Natural killer cell (primary cell): ENCODE measurements around the gene PTMS. TPM values are rescaled to one million over a fixed set of nuclear protein-coding genes. Genes with fewer than 3 reads are reported as not detected.

ENCODE experiments used
- ATAC-seq, 3 donors: fragments of 150-1000 bp in 2 of 3; fragments of 200-7000 bp in 1 of 3; cut with Tn5 transposase; 1 replicate in 1 of 3; 2 replicates in 2 of 3; pipeline ENCODE4 v1.10.0; 2021; ENCODE audit warnings: mild to moderate bottlenecking in 2 of 3, moderate library complexity in 2 of 3
- DNase-seq, 2 donors: peaks; one replicate each; pipeline versions ENCODE4 v3.0.0 to v3.0.0-alpha.2; 2013 to 2021; ENCODE audit warnings: mixed read lengths in 1 of 2
- H3K27ac ChIP-seq: one replicate; pipeline ENCODE4 v1.5.1; 2013; ENCODE audit warnings: mild to moderate bottlenecking, low read length
- H3K27me3 ChIP-seq: one replicate; pipeline ENCODE4 v1.6.1; 2013; ENCODE audit warnings: low read length; ENCODE audit not compliant: control insufficient read depth, insufficient read depth
- H3K36me3 ChIP-seq: one replicate; pipeline ENCODE4 v1.6.1; 2013; ENCODE audit warnings: low read length; ENCODE audit not compliant: control insufficient read depth, insufficient read depth
- H3K4me1 ChIP-seq: one replicate; pipeline ENCODE4 v1.6.1; 2013; ENCODE audit warnings: low read length; ENCODE audit not compliant: control insufficient read depth, insufficient read depth
- H3K4me3 ChIP-seq: one replicate; pipeline ENCODE4 v1.5.1; 2013; ENCODE audit warnings: low read length
- H3K9me3 ChIP-seq: one replicate; pipeline ENCODE4 v1.6.1; 2013; ENCODE audit warnings: low read length; ENCODE audit not compliant: control insufficient read depth, insufficient read depth
- H3K27ac Mint-ChIP-seq, 2 donors: one replicate each; pipeline ENCODE4 v1.8.0; 2022; ENCODE audit warnings: mild to moderate bottlenecking in 2 of 2, mixed read lengths in 2 of 2, moderate library complexity in 1 of 2
- H3K27me3 Mint-ChIP-seq, 2 donors: one replicate each; pipeline ENCODE4 v1.8.0; 2022; ENCODE audit warnings: low read depth in 2 of 2, mixed read lengths in 2 of 2
- H3K36me3 Mint-ChIP-seq: one replicate; pipeline ENCODE4 v1.8.0; 2022; ENCODE audit warnings: mixed read lengths
- H3K4me1 Mint-ChIP-seq, 2 donors: one replicate each; pipeline ENCODE4 v1.8.0; 2022; ENCODE audit warnings: mixed read lengths in 2 of 2
- H3K4me3 Mint-ChIP-seq: one replicate; pipeline ENCODE4 v1.8.0; 2022; ENCODE audit warnings: mild to moderate bottlenecking, moderate library complexity, mixed read lengths
- H3K9me3 Mint-ChIP-seq, 2 donors: one replicate each; pipeline ENCODE4 v1.8.0; 2022; ENCODE audit warnings: mixed read lengths in 2 of 2
- CTCF ChIP-seq: fragments of 200-600 bp; IDR thresholded peaks from one replicate; pipeline ENCODE4 v1.8.0; 2022; ENCODE audit warnings: antibody characterized with exemption
- WGBS: methylation state at CpG from one replicate; pipeline ENCODE4 v1.1.7; 2013; ENCODE audit warnings: missing lambda C conversion rate; ENCODE audit not compliant: insufficient coverage; 5-methylcytosine and 5-hydroxymethylcytosine counted together
- intact Hi-C: fragments of 100-400 bp; cut with micrococcal nuclease; formaldehyde crosslinking; loops from one replicate; pipeline ENCODE4 v1.14.2; 2022
- total RNA-seq, 4 donors: library from RNA; stranded (reverse); fragments of 120-200 nt in 1 of 4; gene quantifications; one replicate each; pipeline versions ENCODE4 v1.2.3 to v1.2.4, GENCODE V29; 2013 to 2022

PTMS gene
- total RNA-seq, 3 donors from 2014 or later (not counting 1 experiment from before 2014, with no cell fraction given), result 2.3 to 33.2 (median 2.8) TPM

- no peak for TF ChIP-seq CTCF
- peaks cover 6 to 14% of the 10 kb centered on the region in 2 donors for H3K27me3 Mint-ChIP-seq
These were observed 41.0 kb downstream of the PTMS start for GRCh38 chr12:6807170-6807569.

GRCh38 chr12:6809056-6809455 is 42.9 kb downstream of the PTMS start:
- Mint-ChIP-seq H3K27ac (no peak overlapping the region), H3K9me3 (no peaks in the 10 kb centered on the region), H3K27me3 (peaks cover 6 to 18% of the 10 kb centered on the region in 2 donors), H3K4me3 (no peak overlapping the region), H3K36me3 (no peaks in the 10 kb centered on the region), H3K4me1 (no peaks in the 10 kb centered on the region)
- Histone ChIP-seq H3K36me3 (no peaks in the 10 kb centered on the region), H3K4me3 (no peak overlapping the region), H3K4me1 (no peaks in the 10 kb centered on the region), H3K27ac (no peak overlapping the region), H3K27me3 (no peaks in the 10 kb centered on the region), H3K9me3 (no peaks in the 10 kb centered on the region)
- 90% methylated on average over 10 of the region's 10 CpGs for WGBS
- ATAC-seq, result no peak
- no peak for TF ChIP-seq CTCF
- intact Hi-C loops, result no loop called here
- DNase-seq, result no peak

More at GRCh38 chr12:6807170-6807569, 41.0 kb downstream of the PTMS start:
- Histone ChIP-seq H3K27ac (no peak overlapping the region), H3K4me1 (no peaks in the 10 kb centered on the region), H3K9me3 (no peaks in the 10 kb centered on the region), H3K27me3 (no peaks in the 10 kb centered on the region), H3K36me3 (no peaks in the 10 kb centered on the region), H3K4me3 (no peak overlapping the region)
- intact Hi-C loops, result no loop called here
- H3K4me1 Mint-ChIP-seq, result no peaks in the 10 kb centered on the region
- no peaks in the 10 kb centered on the region for H3K36me3 Mint-ChIP-seq
- ATAC-seq (no peak), DNase-seq (no peak)
- H3K9me3 Mint-ChIP-seq, result no peaks in the 10 kb centered on the region
- no peak overlapping the region for H3K4me3 Mint-ChIP-seq
- no CpG with 5 or more reads among the region's 1 CpG for WGBS
- no peak overlapping the region for H3K27ac Mint-ChIP-seq

GRCh38 chr12:6810758-6811157 is 44.6 kb downstream of the PTMS start:
- WGBS, result 76% methylated on average over 1 of the region's 1 CpG
- intact Hi-C loops, result no loop called here
- H3K27ac Mint-ChIP-seq, result no peak overlapping the region

More at GRCh38 chr12:6810758-6811157, 44.6 kb downstream of the PTMS start:
- Histone ChIP-seq H3K27me3 (no peaks in the 10 kb centered on the region), H3K9me3 (no peaks in the 10 kb centered on the region), H3K27ac (no peak overlapping the region), H3K4me1 (no peaks in the 10 kb centered on the region), H3K4me3 (no peak overlapping the region), H3K36me3 (no peaks in the 10 kb centered on the region)
- Mint-ChIP-seq H3K36me3 (no peaks in the 10 kb centered on the region), H3K27me3 (peaks cover 3 to 16% of the 10 kb centered on the region in 2 donors), H3K4me1 (no peaks in the 10 kb centered on the region), H3K9me3 (no peaks in the 10 kb centered on the region), H3K4me3 (no peak overlapping the region)
- TF ChIP-seq CTCF, result no peak
- ATAC-seq (no peak), DNase-seq (no peak)
